B cell (primary cell): Measurements from ENCODE around the gene SH3TC1.

Experiments used
- EZH2 ChIP-seq: IDR thresholded peaks from 2 replicates; pipeline ENCODE4 v1.6.1; 2012; ENCODE audit warnings: borderline replicate concordance, low read depth, mild to moderate bottlenecking, moderate library complexity, low read length; ENCODE audit not compliant: insufficient read depth, poor library complexity, severe bottlenecking
- TF ChIP-seq, protein P1 (sequence below): fragments of 200-600 bp; IDR thresholded peaks from one replicate; pipeline ENCODE4 v1.8.0; 2022; ENCODE audit warnings: antibody characterized with exemption, mild to moderate bottlenecking

DNA sequence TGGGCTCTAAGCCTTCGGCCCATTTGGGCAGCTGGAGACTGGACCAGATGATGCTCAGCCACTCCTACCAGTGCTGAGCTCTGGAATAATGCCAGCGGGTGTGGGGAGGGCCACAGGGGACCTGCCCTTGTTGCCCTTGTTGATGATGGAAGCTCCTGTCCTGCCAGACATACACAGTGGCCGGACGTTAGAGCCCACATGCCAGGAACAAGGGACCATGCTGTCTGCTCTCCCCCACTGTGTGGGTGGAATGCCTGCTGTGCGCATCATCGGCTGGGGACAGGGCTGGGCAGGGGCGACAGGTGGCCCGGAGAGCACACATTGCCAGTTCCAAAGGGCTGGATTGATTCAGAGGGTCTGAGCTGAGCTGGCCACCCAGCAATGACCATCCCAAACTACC is 42.5 kb upstream of the SH3TC1 start:
- TF ChIP-seq, protein P1, sequence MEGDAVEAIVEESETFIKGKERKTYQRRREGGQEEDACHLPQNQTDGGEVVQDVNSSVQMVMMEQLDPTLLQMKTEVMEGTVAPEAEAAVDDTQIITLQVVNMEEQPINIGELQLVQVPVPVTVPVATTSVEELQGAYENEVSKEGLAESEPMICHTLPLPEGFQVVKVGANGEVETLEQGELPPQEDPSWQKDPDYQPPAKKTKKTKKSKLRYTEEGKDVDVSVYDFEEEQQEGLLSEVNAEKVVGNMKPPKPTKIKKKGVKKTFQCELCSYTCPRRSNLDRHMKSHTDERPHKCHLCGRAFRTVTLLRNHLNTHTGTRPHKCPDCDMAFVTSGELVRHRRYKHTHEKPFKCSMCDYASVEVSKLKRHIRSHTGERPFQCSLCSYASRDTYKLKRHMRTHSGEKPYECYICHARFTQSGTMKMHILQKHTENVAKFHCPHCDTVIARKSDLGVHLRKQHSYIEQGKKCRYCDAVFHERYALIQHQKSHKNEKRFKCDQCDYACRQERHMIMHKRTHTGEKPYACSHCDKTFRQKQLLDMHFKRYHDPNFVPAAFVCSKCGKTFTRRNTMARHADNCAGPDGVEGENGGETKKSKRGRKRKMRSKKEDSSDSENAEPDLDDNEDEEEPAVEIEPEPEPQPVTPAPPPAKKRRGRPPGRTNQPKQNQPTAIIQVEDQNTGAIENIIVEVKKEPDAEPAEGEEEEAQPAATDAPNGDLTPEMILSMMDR: no peak
- no peak for TF ChIP-seq EZH2
